Fibroblast of skin of abdomen (primary cell): ENCODE measurements around the gene PSMB11.

Experiments used
- DNase-seq: peaks from one replicate; pipeline ENCODE4 v3.0.0-alpha.2; 2013

PSMB11 gene

DNA sequence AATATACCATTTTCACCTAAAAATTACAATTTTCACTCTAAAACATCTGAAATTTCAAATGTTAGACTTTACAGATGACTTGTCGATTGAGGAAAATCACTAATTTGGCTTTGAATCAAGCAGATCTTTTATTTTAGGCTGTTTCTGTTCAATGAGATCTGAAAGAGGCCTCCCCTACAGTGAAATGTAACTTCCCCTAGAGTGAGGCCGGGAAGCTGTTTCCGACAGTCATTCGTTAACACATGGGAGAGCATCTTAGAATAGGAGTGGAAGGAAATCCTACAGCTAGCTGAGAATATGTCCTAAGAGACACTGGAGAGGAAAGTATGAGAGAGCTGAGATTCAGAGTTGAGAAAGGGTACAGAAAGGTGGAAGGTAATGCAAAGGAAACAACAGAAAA, 26.4 kb upstream of the PSMB11 start:
- no peak for DNase-seq

- DNase-seq: no peak
Measured at GRCh38 chr14:23017091-23017490, 24.9 kb upstream of the PSMB11 start.

GRCh38 chr14:23018107-23018506, 23.9 kb upstream of the PSMB11 start:
- no peak for DNase-seq

- DNase-seq: no peak
Measured at GRCh38 chr14:23020143-23021128, 21.6 kb upstream of the PSMB11 start.

DNA sequence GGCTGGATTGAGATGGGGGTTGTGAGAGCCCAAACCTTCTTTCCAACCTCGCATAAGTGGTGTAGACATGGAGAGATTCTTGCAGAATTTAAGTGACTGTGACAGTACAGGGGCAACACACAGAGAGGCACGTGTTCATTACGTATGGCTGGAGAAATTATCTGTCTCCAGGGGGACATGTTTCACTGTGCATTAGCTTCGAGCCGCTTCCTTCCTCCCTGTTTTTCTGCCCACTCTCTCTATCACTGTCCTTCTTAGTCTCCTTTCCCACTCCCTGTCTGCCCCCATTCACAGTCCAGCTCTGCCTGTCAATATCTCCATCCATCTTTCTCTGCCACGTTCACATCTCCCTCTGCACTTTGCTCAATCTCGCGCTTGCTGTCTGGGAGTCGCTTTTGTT, 20.6 kb upstream of the PSMB11 start:
- no peak for DNase-seq

GRCh38 chr14:23021889-23022442, 20.0 kb upstream of the PSMB11 start:
- DNase-seq: no peak

DNA sequence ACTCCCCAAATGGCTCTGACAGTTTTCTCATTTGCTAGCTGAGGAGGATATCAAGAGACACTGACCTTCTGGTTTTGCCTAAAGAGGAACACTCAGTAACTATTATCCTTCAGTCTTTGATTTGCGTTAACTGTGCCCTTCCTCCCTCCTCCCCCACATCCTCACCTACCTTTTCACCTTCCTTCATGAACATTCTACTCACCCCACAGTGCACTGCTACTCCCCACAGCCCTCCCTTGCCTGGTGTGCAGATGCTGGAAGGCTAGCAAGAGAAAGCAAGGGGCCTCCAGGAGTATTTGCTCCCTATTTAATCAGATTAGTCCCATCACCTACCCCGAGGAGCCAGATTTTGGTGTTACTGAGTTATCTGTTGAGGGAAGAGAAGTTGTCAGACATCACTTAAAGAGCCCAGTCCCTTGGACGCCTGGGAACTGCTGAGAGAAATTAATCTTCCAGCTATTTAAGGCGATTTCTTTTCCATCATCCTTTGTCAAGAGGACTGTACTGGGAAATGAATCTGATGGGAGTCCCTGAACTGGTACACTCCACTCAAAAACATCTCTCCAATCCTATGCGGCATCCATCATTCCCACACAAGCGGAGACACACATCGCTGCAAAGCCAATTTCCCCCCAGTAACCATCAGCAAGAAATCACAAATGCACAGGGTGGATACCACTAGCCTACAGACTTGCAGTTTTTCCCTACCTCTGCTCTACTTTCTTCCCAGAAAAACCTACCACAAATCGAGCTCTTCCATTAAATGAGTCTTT, 18.8 kb upstream of the PSMB11 start:
- DNase-seq: no peak

GRCh38 chr14:23023795-23024152, 18.2 kb upstream of the PSMB11 start:
- no peak for DNase-seq

GRCh38 chr14:23024612-23025075, 17.4 kb upstream of the PSMB11 start:
- DNase-seq: no peak

- no peak for DNase-seq
Measured at GRCh38 chr14:23025151-23025814, 16.7 kb upstream of the PSMB11 start.

DNA sequence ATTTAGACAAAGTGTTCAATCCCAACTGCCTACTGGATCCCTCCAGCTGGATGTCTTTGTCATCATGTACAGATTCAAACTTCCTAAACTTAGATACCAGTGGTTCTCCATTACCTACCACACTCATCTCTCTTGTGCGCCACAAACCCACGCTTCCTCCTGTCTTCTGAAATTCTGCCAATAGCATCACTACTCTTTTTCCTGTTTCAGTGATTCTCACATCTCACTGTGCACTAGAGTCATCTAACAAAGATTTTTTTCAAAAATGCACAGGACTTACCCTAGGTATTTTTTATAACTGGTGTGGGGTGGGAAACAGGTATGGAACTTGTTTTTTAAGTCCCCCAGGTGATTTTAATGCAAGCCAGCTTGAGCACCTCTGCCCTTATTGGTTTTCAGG, 13.2 kb upstream of the PSMB11 start:
- no peak for DNase-seq

- no peak for DNase-seq
Measured at GRCh38 chr14:23030936-23031335, 11.1 kb upstream of the PSMB11 start.

DNA sequence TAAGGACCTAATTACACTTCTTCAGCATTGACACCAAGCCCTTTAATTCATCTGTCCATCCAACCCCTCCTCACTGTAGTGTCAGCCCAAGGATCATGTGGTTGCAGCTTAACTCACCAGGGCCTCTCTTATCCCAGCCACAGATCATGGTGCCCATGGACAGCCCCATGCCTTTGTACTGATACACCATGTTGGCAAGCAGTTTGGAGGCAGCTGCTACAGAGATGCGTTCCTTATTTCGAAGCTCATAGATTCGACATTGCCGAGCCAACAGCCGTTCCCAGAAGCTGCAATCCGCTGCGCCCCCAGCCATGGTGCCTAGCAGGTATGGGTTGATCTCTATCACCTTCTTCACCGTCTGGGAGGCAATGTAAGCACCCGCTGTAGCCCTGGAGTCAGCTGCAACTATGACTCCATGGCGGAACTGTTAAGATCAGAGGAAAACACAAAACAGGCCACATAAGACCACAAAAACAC, 8.7 kb upstream of the PSMB11 start:
- DNase-seq: no peak

DNA sequence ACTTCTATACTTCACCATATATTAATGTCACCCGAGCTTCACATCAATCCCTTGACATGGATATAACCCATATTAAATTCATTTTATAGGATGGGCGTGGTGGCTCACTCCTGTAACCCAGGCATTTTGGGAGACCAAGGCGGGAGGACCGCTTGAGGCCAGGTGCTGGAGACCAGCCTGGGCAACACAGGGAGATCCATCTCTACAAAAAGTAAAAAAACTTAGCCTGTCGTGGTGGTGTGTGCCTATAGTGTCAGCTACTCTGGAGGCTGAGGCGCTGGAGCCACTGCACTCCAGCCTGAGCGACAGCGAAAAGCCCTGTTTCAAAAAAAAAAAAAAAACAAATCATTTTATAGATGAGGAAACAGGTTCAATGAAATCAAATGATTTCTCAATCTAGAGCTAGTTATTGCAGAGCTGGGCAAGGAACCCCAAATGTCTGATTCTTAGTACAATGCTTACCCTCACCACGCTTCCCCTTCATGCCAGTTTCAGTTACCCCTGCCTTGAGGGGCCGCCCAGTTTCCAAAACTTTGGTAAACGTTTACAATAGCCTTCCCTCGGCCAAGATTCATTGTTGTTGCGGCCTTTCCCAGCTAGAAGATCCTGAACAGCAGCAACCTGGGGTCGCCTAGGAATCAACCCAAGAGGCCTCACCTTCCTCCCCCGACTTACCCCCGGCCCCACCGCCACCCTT, 8.1 kb upstream of the PSMB11 start:
- no peak for DNase-seq

- peak; percentile 93 for DNase-seq
Measured at GRCh38 chr14:23034498-23035302, 7.3 kb upstream of the PSMB11 start, which contains the start of gene PSMB5. Gene PSMB5, minus strand, starts transcription at chr14:23034900. Its CDS starts 19 bp downstream, at chr14:23034881.

DNA sequence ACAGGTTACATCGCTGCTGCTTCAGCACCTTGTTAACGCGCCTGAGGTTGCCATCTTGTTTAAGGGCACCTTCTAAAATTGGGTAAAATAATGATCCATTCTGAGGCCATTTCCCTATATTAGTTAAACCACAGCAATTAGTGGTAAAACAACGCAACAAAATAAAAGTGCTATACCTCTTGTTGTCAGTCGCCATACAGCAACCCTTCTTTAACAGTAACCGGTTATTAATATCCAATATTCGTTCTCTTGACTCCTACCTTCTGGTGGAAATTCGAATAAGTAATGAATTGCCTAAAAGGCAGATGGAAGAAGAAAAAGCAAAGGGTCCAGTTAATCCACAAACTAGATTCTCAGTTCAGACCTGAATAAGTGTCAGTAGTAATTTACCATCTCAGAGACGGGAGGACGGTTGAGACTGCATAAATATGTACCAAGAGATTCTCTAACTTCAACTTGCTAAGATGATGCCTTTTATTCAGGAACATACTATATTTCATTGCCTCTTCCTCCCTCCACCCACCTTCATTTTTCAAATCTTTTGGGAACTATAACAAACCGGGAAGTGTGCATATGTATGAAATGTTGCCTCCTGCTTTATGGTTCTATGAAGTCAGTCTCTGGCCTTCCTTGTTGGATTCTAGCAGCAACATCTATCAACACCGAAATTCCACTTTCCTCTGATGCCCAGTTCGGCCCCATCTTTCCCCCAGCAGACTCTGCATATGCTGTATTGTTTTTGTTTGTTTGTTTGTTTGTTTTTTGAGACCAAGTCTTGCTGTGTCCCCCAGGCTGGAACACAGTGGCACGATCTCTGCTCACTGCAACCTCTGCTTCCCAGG, 6.5 kb upstream of the PSMB11 start:
- no peak for DNase-seq

DNA sequence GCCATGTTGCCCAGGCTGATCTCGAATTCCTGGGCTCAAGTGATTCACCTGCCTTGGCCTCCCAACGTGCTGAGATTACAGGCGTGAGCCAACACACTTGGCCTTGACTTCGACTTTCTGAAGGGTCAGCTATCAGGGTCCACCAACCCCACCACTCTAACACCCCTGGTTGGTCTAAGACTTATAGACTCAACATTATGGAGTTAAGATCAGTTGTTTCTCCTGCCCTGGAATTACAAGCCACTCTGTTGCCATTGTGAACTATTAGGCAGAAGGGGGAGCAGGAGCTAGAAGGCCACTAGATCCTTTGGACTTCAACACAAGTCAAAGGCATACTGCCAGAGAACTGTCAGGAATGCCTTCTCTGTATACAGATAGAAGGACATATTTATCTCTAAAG, 1.9 kb upstream of the PSMB11 start:
- DNase-seq: no peak

DNA sequence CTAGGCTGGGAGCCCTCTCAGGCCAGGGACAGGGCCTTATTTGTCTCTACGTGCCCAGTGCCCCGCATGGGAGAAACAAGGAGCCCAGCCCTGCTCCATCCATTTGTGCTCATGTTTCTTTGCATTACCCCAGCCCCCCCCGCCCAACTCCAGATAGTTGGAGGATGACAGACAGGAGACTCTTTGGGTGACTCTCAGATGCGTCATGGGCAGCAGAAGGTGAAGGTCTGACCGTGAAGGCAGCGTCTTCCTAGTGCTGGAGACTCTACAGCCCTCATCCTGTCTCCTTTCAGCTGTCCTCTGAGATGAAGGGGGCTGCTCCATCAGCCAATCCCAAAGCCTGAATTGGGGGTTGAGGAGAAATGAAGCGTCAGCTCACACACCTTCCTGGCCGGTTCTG, 283 bp upstream of the PSMB11 start:
- peak; percentile 29 for DNase-seq

DNA sequence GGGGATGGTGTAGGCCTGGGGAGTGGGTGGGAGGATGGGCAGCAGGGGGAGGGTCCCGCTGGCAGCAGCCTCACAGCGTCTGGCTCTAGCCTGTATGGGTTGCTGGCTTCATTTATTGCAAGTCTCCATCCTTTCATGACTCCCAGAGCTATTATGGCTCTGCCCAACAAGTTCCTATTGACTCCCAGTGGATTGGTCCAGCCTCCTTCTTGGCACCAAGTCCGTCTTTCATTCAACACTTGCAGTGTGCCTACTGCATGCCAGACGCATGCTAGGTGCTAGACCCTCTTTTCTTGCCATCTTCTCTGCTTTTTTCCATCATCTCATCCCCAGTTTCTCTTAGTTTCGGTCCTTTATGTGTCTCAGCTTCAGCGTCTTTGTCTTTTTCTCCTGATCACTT, 1.1 kb downstream of the PSMB11 start:
- no peak for DNase-seq

GRCh38 chr14:23043754-23044153, 1.7 kb downstream of the PSMB11 start:
- DNase-seq: no peak
